Midbrain (tissue), 1 donor: ENCODE results near the gene LDAH.

Experiments
- DNase-seq: peaks from one replicate; lab custom pipeline; 2025; lab: John Stamatoyannopoulos, UW

LDAH gene

GRCh38 chr2:20781656-20782265 lies 41.1 kb downstream of the LDAH start:
- DNase-seq = no peak

GRCh38 chr2:20771299-20771698 lies 51.6 kb downstream of the LDAH start:
- DNase-seq = no peak

- DNase-seq = no peak
These were observed 55.9 kb downstream of the LDAH start for GRCh38 chr2:20766798-20767644.

GRCh38 chr2:20766213-20766612 lies 56.7 kb downstream of the LDAH start:
- no peak for DNase-seq

- no peak for DNase-seq
These were observed 59.8 kb downstream of the LDAH start for GRCh38 chr2:20762945-20763683.

- DNase-seq = no peak
These were observed 63.4 kb downstream of the LDAH start for GRCh38 chr2:20759487-20759886.

GRCh38 chr2:20758997-20759396 lies 63.9 kb downstream of the LDAH start:
- no peak for DNase-seq

- DNase-seq = no peak
These were observed 65.4 kb downstream of the LDAH start for GRCh38 chr2:20757405-20758090.

GRCh38 chr2:20755132-20755800 lies 67.6 kb downstream of the LDAH start:
- no peak for DNase-seq

GRCh38 chr2:20752293-20752692 lies 70.6 kb downstream of the LDAH start:
- no peak for DNase-seq

GRCh38 chr2:20747317-20747716 lies 75.6 kb downstream of the LDAH start:
- no peak for DNase-seq

GRCh38 chr2:20745924-20746555 lies 76.9 kb downstream of the LDAH start:
- DNase-seq = no peak

GRCh38 chr2:20744366-20745335 lies 78.2 kb downstream of the LDAH start:
- no peak for DNase-seq

- DNase-seq = no peak
These were observed 84.1 kb downstream of the LDAH start for GRCh38 chr2:20738772-20739171.

GRCh38 chr2:20737505-20737904 lies 85.4 kb downstream of the LDAH start:
- DNase-seq = no peak

- no peak for DNase-seq
These were observed 94.7 kb downstream of the LDAH start for GRCh38 chr2:20728114-20728758.

GRCh38 chr2:20726913-20727312 lies 96.0 kb downstream of the LDAH start:
- DNase-seq = no peak

- DNase-seq = no peak
These were observed 97.1 kb downstream of the LDAH start for GRCh38 chr2:20725782-20726181.

GRCh38 chr2:20724500-20725053 lies 98.3 kb downstream of the LDAH start:
- DNase-seq = no peak
